Measurements from ENCODE around the gene ME3.

- TF ChIP-seq POLR2A (IDR thresholded peaks at IDR 0.05) (no peak), CTCF (IDR thresholded peaks at IDR 0.05) (no peak)
Observed at GRCh38 chr11:86702220-86702983, 30.0 kb upstream of the ME3 start.

Measured in right lobe of liver (tissue), 4 donors.